HG03103 (cell line): ENCODE data around the gene EBF3.

Experiments
- ATAC-seq: cut with Tn5 transposase; IDR thresholded peaks from one replicate; pipeline ENCODE4 v1.9.1; 2021; ENCODE audit warnings: low read depth; ENCODE audit not compliant: unreplicated experiment

Gene EBF3

GRCh38 chr10:129857242-129857960, 106.7 kb downstream of the EBF3 start:
- no peak for ATAC-seq

GRCh38 chr10:129855836-129856563, 108.1 kb downstream of the EBF3 start:
- ATAC-seq, result no peak

GRCh38 chr10:129854796-129855705, 109.0 kb downstream of the EBF3 start:
- no peak for ATAC-seq

- ATAC-seq, result no peak
Observed at GRCh38 chr10:129854158-129854557, 109.9 kb downstream of the EBF3 start.

- ATAC-seq, result no peak
Observed at GRCh38 chr10:129853562-129853903, 110.5 kb downstream of the EBF3 start.

GRCh38 chr10:129852829-129853561, 111.1 kb downstream of the EBF3 start:
- ATAC-seq, result no peak

- ATAC-seq, result no peak
Observed at GRCh38 chr10:129851941-129852640, 112.0 kb downstream of the EBF3 start.

GRCh38 chr10:129850790-129851189, 113.3 kb downstream of the EBF3 start:
- ATAC-seq, result no peak

GRCh38 chr10:129850316-129850715, 113.8 kb downstream of the EBF3 start:
- ATAC-seq, result no peak

- no peak for ATAC-seq
Observed at GRCh38 chr10:129849853-129850252, 114.2 kb downstream of the EBF3 start.

GRCh38 chr10:129849452-129849750, 114.7 kb downstream of the EBF3 start:
- no peak for ATAC-seq

GRCh38 chr10:129848696-129849451, 115.2 kb downstream of the EBF3 start:
- ATAC-seq, result no peak

GRCh38 chr10:129847741-129848483, 116.2 kb downstream of the EBF3 start:
- no peak for ATAC-seq

GRCh38 chr10:129846991-129847391, 117.1 kb downstream of the EBF3 start:
- ATAC-seq, result no peak

- ATAC-seq, result no peak
Observed at GRCh38 chr10:129845111-129845753, 118.8 kb downstream of the EBF3 start.

GRCh38 chr10:129844216-129844766, 119.8 kb downstream of the EBF3 start:
- ATAC-seq, result no peak

GRCh38 chr10:129843702-129844101, 120.4 kb downstream of the EBF3 start:
- no peak for ATAC-seq

- no peak for ATAC-seq
Observed at GRCh38 chr10:129843131-129843541, 120.9 kb downstream of the EBF3 start.
